Medulla oblongata (tissue), 1 donor: ENCODE measurements around the gene TMEM247.

ENCODE experiments used
- DNase-seq: peaks from one replicate; pipeline ENCODE4 v3.0.0-alpha.2; 2015; ENCODE audit errors: extremely low spot score

Gene TMEM247

GRCh38 chr2:46489423-46490174 is 10.2 kb downstream of the TMEM247 start:
- DNase-seq: peak; percentile 83

GRCh38 chr2:46490521-46491141 is 11.3 kb downstream of the TMEM247 start:
- DNase-seq: peak; percentile 95

GRCh38 chr2:46492301-46492700 is 12.9 kb downstream of the TMEM247 start:
- no peak for DNase-seq

GRCh38 chr2:46493241-46493970 is 14.0 kb downstream of the TMEM247 start:
- no peak for DNase-seq

GRCh38 chr2:46493971-46494250 is 14.5 kb downstream of the TMEM247 start:
- no peak for DNase-seq

GRCh38 chr2:46494596-46494995 is 15.2 kb downstream of the TMEM247 start:
- no peak for DNase-seq

GRCh38 chr2:46495231-46496030 is 16.1 kb downstream of the TMEM247 start:
- DNase-seq: no peak

- DNase-seq: peak; percentile 35
These were observed 18.4 kb downstream of the TMEM247 start for GRCh38 chr2:46497766-46498165.

GRCh38 chr2:46498681-46499080 is 19.3 kb downstream of the TMEM247 start:
- no peak for DNase-seq

GRCh38 chr2:46499392-46499785 is 20.0 kb downstream of the TMEM247 start:
- peak; percentile 34 for DNase-seq

GRCh38 chr2:46500801-46501200 is 21.4 kb downstream of the TMEM247 start:
- DNase-seq: no peak

GRCh38 chr2:46502291-46502885 is 23.0 kb downstream of the TMEM247 start:
- DNase-seq: no peak

GRCh38 chr2:46503686-46504085 is 24.3 kb downstream of the TMEM247 start:
- DNase-seq: no peak

- DNase-seq: no peak
These were observed 24.9 kb downstream of the TMEM247 start for GRCh38 chr2:46504221-46504620.

- no peak for DNase-seq
These were observed 25.5 kb downstream of the TMEM247 start for GRCh38 chr2:46504685-46505471.

GRCh38 chr2:46505472-46505783 is 26.1 kb downstream of the TMEM247 start:
- DNase-seq: no peak

- DNase-seq: no peak
These were observed 26.9 kb downstream of the TMEM247 start for GRCh38 chr2:46506131-46506706.

- DNase-seq: no peak
These were observed 28.9 kb downstream of the TMEM247 start for GRCh38 chr2:46508312-46508711.

GRCh38 chr2:46508759-46509158 is 29.4 kb downstream of the TMEM247 start:
- no peak for DNase-seq

GRCh38 chr2:46509804-46510203 is 30.4 kb downstream of the TMEM247 start:
- DNase-seq: no peak
